Ascending aorta (tissue), 2 donors: Measurements from ENCODE around the gene SREBF1. TPM values are rescaled to one million over a fixed set of nuclear protein-coding genes. Genes with fewer than 3 reads are reported as not detected.

Experiments
- DNase-seq, 2 donors: peaks; one replicate each; pipeline ENCODE4 v3.0.0-alpha.2; 2019; ENCODE audit warnings: low spot score in 2 of 2
- H3K27ac ChIP-seq, 2 donors: fragments of 200-600 bp; sonication (generic); one replicate each; pipeline ENCODE4 v1.5.1; 2016 to 2017; ENCODE audit warnings: mild to moderate bottlenecking in 1 of 2
- H3K27me3 ChIP-seq: fragments of 200-600 bp; sonication (generic); one replicate; pipeline ENCODE4 v1.5.1; 2017
- H3K36me3 ChIP-seq, 2 donors: fragments of 200-600 bp; sonication (generic); one replicate each; pipeline ENCODE4 v1.5.1; 2016
- H3K4me1 ChIP-seq, 2 donors: fragments of 200-600 bp; sonication (generic); one replicate each; pipeline ENCODE4 v1.5.1; 2016 to 2017; ENCODE audit warnings: mild to moderate bottlenecking in 1 of 2
- H3K4me3 ChIP-seq, 2 donors: fragments of 200-600 bp; sonication (generic); one replicate each; pipeline ENCODE4 v1.5.1; 2016 to 2017; ENCODE audit warnings: mild to moderate bottlenecking in 1 of 2
- H3K9me3 ChIP-seq, 2 donors: fragments of 200-600 bp; sonication (generic); one replicate each; pipeline ENCODE4 v1.5.1; 2016
- intact Hi-C: fragments of 100-400 bp; cut with DNase I; formaldehyde crosslinking; loops from one replicate; pipeline ENCODE4 v1.15.1; 2023
- total RNA-seq: library from RNA; depleted of rRNA; stranded (reverse); fragments of >200 nt; gene quantifications from one replicate; pipeline ENCODE4 v1.1.0, GENCODE V29; 2016
- TF ChIP-seq, protein P1 (sequence below), 3 experiments: fragments of 200-600 bp in 2 of 3; fragments of 450-650 bp in 1 of 3; sonication (generic) in 2 of 3; IDR thresholded peaks; one replicate each; pipeline ENCODE4 v1.5.1; 2016 to 2019; ENCODE audit warnings: antibody characterized with exemption in 3 of 3, mild to moderate bottlenecking in 1 of 3, moderate library complexity in 1 of 3

SREBF1 gene
- total RNA-seq, 1 donor from 2014 or later, result 141 TPM

- H3K9me3 ChIP-seq, result no peaks in the 10 kb centered on the region
- H3K27ac ChIP-seq, result no peak overlapping the region
- no peaks in the 10 kb centered on the region for H3K4me1 ChIP-seq
- no peak overlapping the region for H3K4me3 ChIP-seq
- intact Hi-C loops, result no loop called here
- H3K36me3 ChIP-seq, result peaks cover 21 to 41% of the 10 kb centered on the region in 2 donors
- TF ChIP-seq, protein P1, sequence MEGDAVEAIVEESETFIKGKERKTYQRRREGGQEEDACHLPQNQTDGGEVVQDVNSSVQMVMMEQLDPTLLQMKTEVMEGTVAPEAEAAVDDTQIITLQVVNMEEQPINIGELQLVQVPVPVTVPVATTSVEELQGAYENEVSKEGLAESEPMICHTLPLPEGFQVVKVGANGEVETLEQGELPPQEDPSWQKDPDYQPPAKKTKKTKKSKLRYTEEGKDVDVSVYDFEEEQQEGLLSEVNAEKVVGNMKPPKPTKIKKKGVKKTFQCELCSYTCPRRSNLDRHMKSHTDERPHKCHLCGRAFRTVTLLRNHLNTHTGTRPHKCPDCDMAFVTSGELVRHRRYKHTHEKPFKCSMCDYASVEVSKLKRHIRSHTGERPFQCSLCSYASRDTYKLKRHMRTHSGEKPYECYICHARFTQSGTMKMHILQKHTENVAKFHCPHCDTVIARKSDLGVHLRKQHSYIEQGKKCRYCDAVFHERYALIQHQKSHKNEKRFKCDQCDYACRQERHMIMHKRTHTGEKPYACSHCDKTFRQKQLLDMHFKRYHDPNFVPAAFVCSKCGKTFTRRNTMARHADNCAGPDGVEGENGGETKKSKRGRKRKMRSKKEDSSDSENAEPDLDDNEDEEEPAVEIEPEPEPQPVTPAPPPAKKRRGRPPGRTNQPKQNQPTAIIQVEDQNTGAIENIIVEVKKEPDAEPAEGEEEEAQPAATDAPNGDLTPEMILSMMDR (IDR thresholded peaks at IDR 0.05), result no peak
- DNase-seq, result no peak
- H3K27me3 ChIP-seq, result no peaks in the 10 kb centered on the region
Measured at GRCh38 chr17:17866425-17866824, 29.6 kb upstream of the SREBF1 start.

- Histone ChIP-seq H3K36me3 (peaks cover 21 to 47% of the 10 kb centered on the region in 2 donors), H3K27me3 (no peaks in the 10 kb centered on the region), H3K27ac (no peak overlapping the region), H3K9me3 (no peaks in the 10 kb centered on the region), H3K4me3 (no peak overlapping the region), H3K4me1 (no peaks in the 10 kb centered on the region)
- TF ChIP-seq, protein P1 (IDR thresholded peaks at IDR 0.05), result no peak
- no peak for DNase-seq
- intact Hi-C loops, result no loop called here
Measured at GRCh38 chr17:17865035-17865434, 28.2 kb upstream of the SREBF1 start.

DNA sequence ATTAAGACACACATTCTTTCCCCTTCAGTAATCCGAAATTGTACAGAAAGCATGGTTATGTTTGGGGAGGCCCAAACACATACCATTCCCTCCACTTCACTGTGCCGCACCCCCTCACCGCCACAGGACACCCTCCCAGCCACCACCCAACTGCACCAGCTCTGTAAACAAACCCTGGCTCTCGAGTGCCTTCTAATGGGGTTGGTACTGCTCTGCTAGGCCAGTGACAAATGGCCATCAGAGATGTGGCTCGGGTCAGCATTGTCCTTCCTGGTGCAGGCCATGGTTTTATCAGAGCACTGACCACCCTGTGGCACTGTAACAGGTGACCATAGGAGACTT, 24.0 kb upstream of the SREBF1 start:
- Histone ChIP-seq H3K4me3 (no peak overlapping the region), H3K36me3 (peaks cover 3 to 20% of the 10 kb centered on the region in 2 donors), H3K9me3 (no peaks in the 10 kb centered on the region), H3K27ac (no peak overlapping the region), H3K27me3 (no peaks in the 10 kb centered on the region), H3K4me1 (peaks cover 4 to 7% of the 10 kb centered on the region in 2 donors)
- intact Hi-C loops, result loop anchor here (1.0 to 5.0 kb wide), 4 partner anchors 24 to 179 kb away; partner anchors contain the start of genes RAI1 and SREBF1
- TF ChIP-seq, protein P1 (IDR thresholded peaks at IDR 0.05), result no peak
- no peak for DNase-seq

GRCh38 chr17:17859909-17860765, 23.4 kb upstream of the SREBF1 start:
- peaks cover 3 to 20% of the 10 kb centered on the region in 2 donors for H3K36me3 ChIP-seq
- no peak overlapping the region for H3K4me3 ChIP-seq
- no peaks in the 10 kb centered on the region for H3K27me3 ChIP-seq
- no peak for DNase-seq
- intact Hi-C loops, result loop anchor here (1.0 to 5.0 kb wide), 4 partner anchors 23 to 179 kb away; partner anchors contain the start of genes RAI1 and SREBF1
- no peaks in the 10 kb centered on the region for H3K9me3 ChIP-seq
- TF ChIP-seq, protein P1 (IDR thresholded peaks at IDR 0.05), result peak; percentile 96
- H3K27ac ChIP-seq, result no peak overlapping the region
- peaks cover 8 to 13% of the 10 kb centered on the region in 2 donors for H3K4me1 ChIP-seq

- peaks cover 3 to 13% of the 10 kb centered on the region in 2 donors for H3K36me3 ChIP-seq
- no peak overlapping the region for H3K27ac ChIP-seq
- H3K4me3 ChIP-seq, result no peak overlapping the region
- intact Hi-C loops, result no loop called here
- DNase-seq, result no peak
- TF ChIP-seq, protein P1 (IDR thresholded peaks at IDR 0.05), result no peak
- no peaks in the 10 kb centered on the region for H3K27me3 ChIP-seq
- H3K9me3 ChIP-seq, result no peaks in the 10 kb centered on the region
- peaks cover 12 to 21% of the 10 kb centered on the region in 2 donors for H3K4me1 ChIP-seq
Measured at GRCh38 chr17:17857496-17857895, 20.7 kb upstream of the SREBF1 start.
